K562 (cell line): ENCODE data around the gene CRK. TPM values are rescaled to one million over a fixed set of nuclear protein-coding genes. Genes with fewer than 3 reads are reported as not detected.

ENCODE experiments used
- polyA plus RNA-seq, 8 experiments: library from polyadenylated mRNA; depleted of rRNA in 4 of 8; stranded (reverse) in 5 of 8; unstranded in 3 of 8; fragments of >200 nt; fragmentation: Nextera tagmentation in 2 of 8; fragmentation: Illumina TruSeq in 1 of 8; extraction: Ambion mirVana in 2 of 8; extraction: Trizol in 1 of 8; gene quantifications; 2 replicates each; pipeline versions ENCODE4 v1.2.1 to v1.2.3, GENCODE V29; 2011 to 2014; ENCODE audit warnings: inconsistent platforms in 1 of 8, missing spikeins in 1 of 8
- total RNA-seq, 7 experiments: library from RNA; depleted of rRNA in 6 of 7; stranded (reverse); fragments of >200 nt in 6 of 7; fragmentation: Illumina TruSeq in 2 of 7; extraction: Trizol in 2 of 7; gene quantifications; 2 replicates each; pipeline versions ENCODE4 v1.2.1 to v1.2.3, GENCODE V29; 2011 to 2021; ENCODE audit warnings: low replicate concordance in 1 of 7
- TF ChIP-seq, protein P1 (sequence below), 2 experiments: fragments of 450-650 bp; IDR thresholded peaks; 2 replicates each; pipeline ENCODE4 v1.6.1; 2016; ENCODE audit warnings: mild to moderate bottlenecking in 2 of 2, borderline replicate concordance in 1 of 2, low read depth in 1 of 2, moderate library complexity in 1 of 2
- TF ChIP-seq, protein P2 (sequence below): fragments of 450-650 bp; formaldehyde crosslinking; IDR thresholded peaks from 2 replicates; pipeline ENCODE4 v1.4.0; 2020; ENCODE audit warnings: mild to moderate bottlenecking, mixed read lengths

Gene CRK
- total and polyA plus RNA-seq, 9 of the 15 experiments (the other 6 are each of a cell fraction or from before 2014, with no cell fraction given), result 13.1 to 40.2 (median 26.1) TPM

DNA sequence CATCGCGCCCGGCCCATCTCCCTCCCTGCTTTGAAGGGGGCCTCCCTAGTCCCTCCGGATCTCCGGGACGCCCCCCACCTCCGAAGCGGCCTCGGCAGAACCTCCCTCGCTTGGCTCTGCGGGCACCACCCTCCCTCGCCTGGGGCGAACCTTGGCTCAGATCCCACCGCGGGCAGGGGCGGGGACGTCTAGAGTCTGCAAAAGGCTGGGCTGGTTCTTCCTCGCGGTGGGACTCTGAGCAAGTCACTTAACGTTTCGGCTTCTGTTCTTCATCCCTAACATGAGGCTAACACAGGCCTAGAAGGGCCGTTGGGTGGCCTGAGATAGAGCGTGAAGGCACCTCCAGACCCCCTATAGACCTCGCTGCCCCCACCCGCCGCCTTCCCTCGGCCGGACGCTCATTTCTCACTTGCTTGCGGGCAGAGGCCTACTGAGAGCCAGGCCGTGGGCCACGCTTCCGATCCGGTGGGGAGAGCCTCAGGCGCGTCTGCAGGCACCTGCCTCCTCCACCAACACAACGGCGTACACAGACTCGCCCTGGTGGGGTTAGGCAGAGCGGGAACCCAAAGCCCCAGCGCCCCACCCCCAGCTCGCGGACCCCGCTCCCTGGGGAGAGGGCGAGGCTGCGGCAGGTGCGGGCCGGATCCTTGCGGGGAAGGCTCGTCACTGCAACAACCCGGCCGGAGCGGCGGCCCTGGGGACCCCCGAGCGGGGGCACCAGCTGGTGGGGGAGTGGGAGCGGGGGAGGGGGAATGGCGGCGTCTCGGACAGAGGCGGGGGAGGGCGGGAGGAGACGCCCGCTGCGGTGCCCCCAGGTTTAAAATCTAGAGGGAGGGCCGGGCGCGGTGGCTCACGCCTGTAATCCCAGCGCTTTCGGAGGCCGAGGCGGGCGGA is 31.0 kb upstream of the CRK start (continued):
- TF ChIP-seq, protein P1, sequence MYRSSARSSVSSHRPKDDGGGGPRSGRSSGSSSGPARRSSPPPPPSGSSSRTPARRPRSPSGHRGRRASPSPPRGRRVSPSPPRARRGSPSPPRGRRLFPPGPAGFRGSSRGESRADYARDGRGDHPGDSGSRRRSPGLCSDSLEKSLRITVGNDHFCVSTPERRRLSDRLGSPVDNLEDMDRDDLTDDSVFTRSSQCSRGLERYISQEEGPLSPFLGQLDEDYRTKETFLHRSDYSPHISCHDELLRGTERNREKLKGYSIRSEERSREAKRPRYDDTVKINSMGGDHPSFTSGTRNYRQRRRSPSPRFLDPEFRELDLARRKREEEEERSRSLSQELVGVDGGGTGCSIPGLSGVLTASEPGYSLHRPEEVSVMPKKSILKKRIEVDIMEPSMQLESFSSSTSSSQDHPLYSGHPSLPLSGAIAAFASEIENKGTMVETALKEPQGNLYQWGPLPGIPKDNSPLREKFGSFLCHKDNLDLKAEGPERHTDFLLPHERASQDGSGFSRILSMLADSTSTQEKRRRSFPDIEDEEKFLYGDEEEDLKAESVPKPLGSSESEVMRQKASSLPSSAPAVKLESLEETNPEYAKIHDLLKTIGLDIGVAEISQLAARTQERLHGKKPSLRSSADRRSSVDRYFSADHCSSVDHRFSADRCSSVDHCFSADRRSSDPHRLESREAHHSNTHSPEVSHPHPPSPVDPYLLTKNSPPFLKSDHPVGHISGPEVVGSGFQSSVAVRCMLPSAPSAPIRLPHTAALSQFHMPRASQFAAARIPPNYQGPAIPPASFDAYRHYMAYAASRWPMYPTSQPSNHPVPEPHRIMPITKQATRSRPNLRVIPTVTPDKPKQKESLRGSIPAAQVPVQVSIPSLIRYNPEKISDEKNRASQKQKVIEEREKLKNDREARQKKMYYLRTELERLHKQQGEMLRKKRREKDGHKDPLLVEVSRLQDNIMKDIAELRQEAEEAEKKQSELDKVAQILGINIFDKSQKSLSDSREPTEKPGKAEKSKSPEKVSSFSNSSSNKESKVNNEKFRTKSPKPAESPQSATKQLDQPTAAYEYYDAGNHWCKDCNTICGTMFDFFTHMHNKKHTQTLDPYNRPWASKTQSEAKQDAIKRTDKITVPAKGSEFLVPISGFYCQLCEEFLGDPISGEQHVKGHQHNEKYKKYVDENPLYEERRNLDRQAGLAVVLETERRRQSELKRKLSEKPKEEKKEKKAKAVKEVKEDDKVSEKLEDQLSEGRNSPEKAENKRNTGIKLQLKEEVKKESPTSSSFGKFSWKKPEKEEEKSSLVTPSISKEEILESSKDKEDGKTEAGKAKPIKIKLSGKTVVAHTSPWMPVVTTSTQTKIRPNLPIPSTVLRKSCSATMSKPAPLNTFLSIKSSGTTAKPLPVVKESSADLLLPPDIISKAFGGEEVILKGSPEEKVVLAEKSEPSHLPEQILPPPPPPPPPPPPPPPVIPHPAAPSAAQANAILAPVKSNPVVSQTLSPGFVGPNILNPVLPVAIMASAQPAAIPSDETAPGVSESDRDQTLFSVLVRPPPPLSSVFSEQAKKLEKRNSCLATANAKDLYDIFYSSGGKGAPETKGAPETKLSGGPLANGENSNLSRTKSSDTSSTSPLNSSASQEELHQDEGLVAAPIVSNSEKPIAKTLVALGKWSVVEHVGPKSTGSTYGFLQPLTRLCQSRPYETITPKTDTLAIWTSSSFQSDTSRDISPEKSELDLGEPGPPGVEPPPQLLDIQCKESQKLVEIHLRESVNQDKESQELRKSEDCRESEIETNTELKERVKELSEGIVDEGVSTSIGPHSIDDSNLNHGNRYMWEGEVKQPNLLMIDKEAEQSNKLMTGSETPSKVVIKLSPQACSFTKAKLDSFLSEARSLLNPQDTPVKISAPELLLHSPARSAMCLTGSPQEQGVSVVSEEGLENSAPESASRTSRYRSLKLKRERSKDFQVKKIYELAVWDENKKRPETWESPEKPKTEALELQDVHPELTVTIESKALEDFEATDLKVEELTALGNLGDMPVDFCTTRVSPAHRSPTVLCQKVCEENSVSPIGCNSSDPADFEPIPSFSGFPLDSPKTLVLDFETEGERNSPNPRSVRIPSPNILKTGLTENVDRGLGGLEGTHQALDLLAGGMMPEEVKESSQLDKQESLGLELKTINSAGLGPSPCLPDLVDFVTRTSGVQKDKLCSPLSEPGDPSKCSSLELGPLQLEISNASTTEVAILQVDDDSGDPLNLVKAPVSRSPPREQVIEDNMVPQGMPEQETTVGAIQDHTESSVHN (IDR thresholded peaks at IDR 0.05; ENCODE audit: borderline replicate concordance in 1 of 2, low read depth in 1 of 2), result no peak
- TF ChIP-seq, protein P2, sequence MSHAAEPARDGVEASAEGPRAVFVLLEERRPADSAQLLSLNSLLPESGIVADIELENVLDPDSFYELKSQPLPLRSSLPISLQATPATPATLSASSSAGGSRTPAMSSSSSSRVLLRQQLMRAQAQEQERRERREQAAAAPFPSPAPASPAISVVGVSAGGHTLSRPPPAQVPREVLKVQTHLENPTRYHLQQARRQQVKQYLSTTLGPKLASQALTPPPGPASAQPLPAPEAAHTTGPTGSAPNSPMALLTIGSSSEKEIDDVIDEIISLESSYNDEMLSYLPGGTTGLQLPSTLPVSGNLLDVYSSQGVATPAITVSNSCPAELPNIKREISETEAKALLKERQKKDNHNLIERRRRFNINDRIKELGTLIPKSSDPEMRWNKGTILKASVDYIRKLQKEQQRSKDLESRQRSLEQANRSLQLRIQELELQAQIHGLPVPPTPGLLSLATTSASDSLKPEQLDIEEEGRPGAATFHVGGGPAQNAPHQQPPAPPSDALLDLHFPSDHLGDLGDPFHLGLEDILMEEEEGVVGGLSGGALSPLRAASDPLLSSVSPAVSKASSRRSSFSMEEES (CRISPR knock-in tag), result no peak
